GM12878 (cell line): ENCODE data around the gene PRRC1.

Experiments used
- CHD2 ChIP-seq: IDR thresholded peaks from 2 replicates; pipeline ENCODE4 v1.6.1; 2011; ENCODE audit warnings: low read depth, low read length, improper control_type of control experiment, borderline replicate concordance
- FOXM1 ChIP-seq: IDR thresholded peaks from 2 replicates; pipeline ENCODE4 v1.6.1; 2012; ENCODE audit warnings: low read depth, mild to moderate bottlenecking, inconsistent platforms, low read length, moderate library complexity
- TF ChIP-seq, protein P1 (sequence below): IDR thresholded peaks from 2 replicates; pipeline ENCODE4 v1.6.1; 2012; ENCODE audit warnings: mild to moderate bottlenecking, low read depth, low read length
- TF ChIP-seq, protein P2 (sequence below), 3 experiments: IDR thresholded peaks in 2 of 3; conservative IDR thresholded peaks in 1 of 3; 2 replicates each; pipeline ENCODE4 v1.5.1; 2011; ENCODE audit warnings: low read depth in 3 of 3, low read length in 3 of 3, mild to moderate bottlenecking in 3 of 3, control low read depth in 2 of 3, moderate library complexity in 2 of 3, inconsistent platforms in 1 of 3, mixed read lengths in 1 of 3; ENCODE audit not compliant: control insufficient read depth in 2 of 3, insufficient read depth in 1 of 3; ENCODE audit errors: extremely low read depth in 1 of 3

DNA sequence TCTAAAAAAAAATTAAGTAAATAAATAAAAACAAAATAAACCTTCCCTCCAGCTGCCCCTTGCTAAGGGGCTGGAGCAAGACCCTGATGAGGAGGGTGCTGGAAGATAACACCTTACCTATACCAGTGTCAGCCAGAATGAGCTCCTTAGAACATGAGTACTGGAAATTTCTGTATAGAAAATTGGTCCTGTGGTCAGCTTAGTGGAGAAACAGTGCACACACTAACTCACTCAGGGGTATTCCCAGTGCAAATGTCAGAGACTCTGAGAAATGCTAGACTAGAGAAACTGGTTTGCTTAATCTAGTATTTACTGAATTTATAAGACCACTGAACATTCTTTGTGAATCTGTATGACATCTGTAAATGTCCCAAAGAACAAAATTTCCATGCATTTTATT lies 69.4 kb downstream of the PRRC1 start:
- TF ChIP-seq, protein P1, sequence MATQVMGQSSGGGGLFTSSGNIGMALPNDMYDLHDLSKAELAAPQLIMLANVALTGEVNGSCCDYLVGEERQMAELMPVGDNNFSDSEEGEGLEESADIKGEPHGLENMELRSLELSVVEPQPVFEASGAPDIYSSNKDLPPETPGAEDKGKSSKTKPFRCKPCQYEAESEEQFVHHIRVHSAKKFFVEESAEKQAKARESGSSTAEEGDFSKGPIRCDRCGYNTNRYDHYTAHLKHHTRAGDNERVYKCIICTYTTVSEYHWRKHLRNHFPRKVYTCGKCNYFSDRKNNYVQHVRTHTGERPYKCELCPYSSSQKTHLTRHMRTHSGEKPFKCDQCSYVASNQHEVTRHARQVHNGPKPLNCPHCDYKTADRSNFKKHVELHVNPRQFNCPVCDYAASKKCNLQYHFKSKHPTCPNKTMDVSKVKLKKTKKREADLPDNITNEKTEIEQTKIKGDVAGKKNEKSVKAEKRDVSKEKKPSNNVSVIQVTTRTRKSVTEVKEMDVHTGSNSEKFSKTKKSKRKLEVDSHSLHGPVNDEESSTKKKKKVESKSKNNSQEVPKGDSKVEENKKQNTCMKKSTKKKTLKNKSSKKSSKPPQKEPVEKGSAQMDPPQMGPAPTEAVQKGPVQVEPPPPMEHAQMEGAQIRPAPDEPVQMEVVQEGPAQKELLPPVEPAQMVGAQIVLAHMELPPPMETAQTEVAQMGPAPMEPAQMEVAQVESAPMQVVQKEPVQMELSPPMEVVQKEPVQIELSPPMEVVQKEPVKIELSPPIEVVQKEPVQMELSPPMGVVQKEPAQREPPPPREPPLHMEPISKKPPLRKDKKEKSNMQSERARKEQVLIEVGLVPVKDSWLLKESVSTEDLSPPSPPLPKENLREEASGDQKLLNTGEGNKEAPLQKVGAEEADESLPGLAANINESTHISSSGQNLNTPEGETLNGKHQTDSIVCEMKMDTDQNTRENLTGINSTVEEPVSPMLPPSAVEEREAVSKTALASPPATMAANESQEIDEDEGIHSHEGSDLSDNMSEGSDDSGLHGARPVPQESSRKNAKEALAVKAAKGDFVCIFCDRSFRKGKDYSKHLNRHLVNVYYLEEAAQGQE, result no peak
- TF ChIP-seq CHD2 (no peak), FOXM1 (no peak)
- TF ChIP-seq, protein P2, sequence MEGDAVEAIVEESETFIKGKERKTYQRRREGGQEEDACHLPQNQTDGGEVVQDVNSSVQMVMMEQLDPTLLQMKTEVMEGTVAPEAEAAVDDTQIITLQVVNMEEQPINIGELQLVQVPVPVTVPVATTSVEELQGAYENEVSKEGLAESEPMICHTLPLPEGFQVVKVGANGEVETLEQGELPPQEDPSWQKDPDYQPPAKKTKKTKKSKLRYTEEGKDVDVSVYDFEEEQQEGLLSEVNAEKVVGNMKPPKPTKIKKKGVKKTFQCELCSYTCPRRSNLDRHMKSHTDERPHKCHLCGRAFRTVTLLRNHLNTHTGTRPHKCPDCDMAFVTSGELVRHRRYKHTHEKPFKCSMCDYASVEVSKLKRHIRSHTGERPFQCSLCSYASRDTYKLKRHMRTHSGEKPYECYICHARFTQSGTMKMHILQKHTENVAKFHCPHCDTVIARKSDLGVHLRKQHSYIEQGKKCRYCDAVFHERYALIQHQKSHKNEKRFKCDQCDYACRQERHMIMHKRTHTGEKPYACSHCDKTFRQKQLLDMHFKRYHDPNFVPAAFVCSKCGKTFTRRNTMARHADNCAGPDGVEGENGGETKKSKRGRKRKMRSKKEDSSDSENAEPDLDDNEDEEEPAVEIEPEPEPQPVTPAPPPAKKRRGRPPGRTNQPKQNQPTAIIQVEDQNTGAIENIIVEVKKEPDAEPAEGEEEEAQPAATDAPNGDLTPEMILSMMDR (IDR thresholded peaks at IDR 0.05 in 2 of 3, conservative IDR thresholded peaks at IDR 0.05 in 1 of 3; ENCODE audit: control insufficient read depth in 2 of 3, extremely low read depth in 1 of 3, insufficient read depth in 1 of 3, low read depth in 3 of 3, low read length in 3 of 3), result no peak
